Loucy (cell line): ENCODE data around the gene TRAPPC4.

ENCODE experiments used
- EZH2phosphoT487 ChIP-seq: fragments of 200-600 bp; IDR thresholded peaks from 2 replicates; pipeline ENCODE4 v1.6.1; 2018; ENCODE audit warnings: antibody characterized with exemption, mild to moderate bottlenecking, moderate library complexity, borderline replicate concordance
- TF ChIP-seq, protein P1 (sequence below): fragments of 200-600 bp; sonication (generic); conservative IDR thresholded peaks from 2 replicates; pipeline ENCODE4 v1.5.1; 2014; ENCODE audit warnings: mild to moderate bottlenecking, antibody characterized with exemption, low read length

GRCh38 chr11:119065369-119065768 lies 46.8 kb downstream of the TRAPPC4 start:
- TF ChIP-seq, protein P1, sequence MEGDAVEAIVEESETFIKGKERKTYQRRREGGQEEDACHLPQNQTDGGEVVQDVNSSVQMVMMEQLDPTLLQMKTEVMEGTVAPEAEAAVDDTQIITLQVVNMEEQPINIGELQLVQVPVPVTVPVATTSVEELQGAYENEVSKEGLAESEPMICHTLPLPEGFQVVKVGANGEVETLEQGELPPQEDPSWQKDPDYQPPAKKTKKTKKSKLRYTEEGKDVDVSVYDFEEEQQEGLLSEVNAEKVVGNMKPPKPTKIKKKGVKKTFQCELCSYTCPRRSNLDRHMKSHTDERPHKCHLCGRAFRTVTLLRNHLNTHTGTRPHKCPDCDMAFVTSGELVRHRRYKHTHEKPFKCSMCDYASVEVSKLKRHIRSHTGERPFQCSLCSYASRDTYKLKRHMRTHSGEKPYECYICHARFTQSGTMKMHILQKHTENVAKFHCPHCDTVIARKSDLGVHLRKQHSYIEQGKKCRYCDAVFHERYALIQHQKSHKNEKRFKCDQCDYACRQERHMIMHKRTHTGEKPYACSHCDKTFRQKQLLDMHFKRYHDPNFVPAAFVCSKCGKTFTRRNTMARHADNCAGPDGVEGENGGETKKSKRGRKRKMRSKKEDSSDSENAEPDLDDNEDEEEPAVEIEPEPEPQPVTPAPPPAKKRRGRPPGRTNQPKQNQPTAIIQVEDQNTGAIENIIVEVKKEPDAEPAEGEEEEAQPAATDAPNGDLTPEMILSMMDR, result peak; percentile 72
- TF ChIP-seq EZH2phosphoT487, result no peak
